ENCODE results near the gene VTI1A.
"Not testable (repeated sequence)": the region's sequence is repeated elsewhere in the genome, so short reads cannot be mapped to it uniquely, and the experiment has no call there.

The VTI1A gene

GRCh38 chr10:112696592-112696991 is 249.6 kb downstream of the VTI1A start:
- no peak for DNase-seq

- no peak for DNase-seq
Measured at GRCh38 chr10:112698133-112698817, 251.3 kb downstream of the VTI1A start.

GRCh38 chr10:112698818-112699164 is 251.8 kb downstream of the VTI1A start:
- DNase-seq, result no peak

GRCh38 chr10:112700215-112700671 is 253.2 kb downstream of the VTI1A start:
- no peak for DNase-seq

- no peak for DNase-seq
Measured at GRCh38 chr10:112701211-112701877, 254.3 kb downstream of the VTI1A start.

- no peak for DNase-seq
Measured at GRCh38 chr10:112701878-112702255, 254.9 kb downstream of the VTI1A start.

- no peak for DNase-seq
Measured at GRCh38 chr10:112706577-112706976, 259.6 kb downstream of the VTI1A start.

- DNase-seq, result no peak
Measured at GRCh38 chr10:112708461-112708860, 261.4 kb downstream of the VTI1A start.

GRCh38 chr10:112710528-112710927 is 263.5 kb downstream of the VTI1A start:
- no peak for DNase-seq

GRCh38 chr10:112711366-112711765 is 264.4 kb downstream of the VTI1A start:
- no peak for DNase-seq

GRCh38 chr10:112712536-112712935 is 265.5 kb downstream of the VTI1A start:
- DNase-seq, result no peak

- DNase-seq, result no peak
Measured at GRCh38 chr10:112713411-112713810, 266.4 kb downstream of the VTI1A start.

- DNase-seq, result no peak
Measured at GRCh38 chr10:112715581-112715980, 268.6 kb downstream of the VTI1A start.

GRCh38 chr10:112716076-112716475 is 269.1 kb downstream of the VTI1A start:
- no peak for DNase-seq

GRCh38 chr10:112716924-112717413 is 270.0 kb downstream of the VTI1A start:
- no peak for DNase-seq

- no peak for DNase-seq
Measured at GRCh38 chr10:112720178-112720577, 273.2 kb downstream of the VTI1A start.

- DNase-seq, result no peak
Measured at GRCh38 chr10:112721080-112721698, 274.2 kb downstream of the VTI1A start.

- DNase-seq, result no peak
Measured at GRCh38 chr10:112722758-112723157, 275.7 kb downstream of the VTI1A start.

GRCh38 chr10:112723876-112724275 is 276.9 kb downstream of the VTI1A start:
- no peak for DNase-seq

GRCh38 chr10:112724404-112724991 is 277.5 kb downstream of the VTI1A start:
- no peak for DNase-seq

- DNase-seq, result no peak
Measured at GRCh38 chr10:112728118-112728883, 281.3 kb downstream of the VTI1A start.

- DNase-seq, result no peak
Measured at GRCh38 chr10:112728997-112729396, 282.0 kb downstream of the VTI1A start.

GRCh38 chr10:112731450-112731849 is 284.4 kb downstream of the VTI1A start:
- DNase-seq, result not testable (repeated sequence)
